ENCODE results near the gene ARHGEF10L.

- TF ChIP-seq, protein P1, sequence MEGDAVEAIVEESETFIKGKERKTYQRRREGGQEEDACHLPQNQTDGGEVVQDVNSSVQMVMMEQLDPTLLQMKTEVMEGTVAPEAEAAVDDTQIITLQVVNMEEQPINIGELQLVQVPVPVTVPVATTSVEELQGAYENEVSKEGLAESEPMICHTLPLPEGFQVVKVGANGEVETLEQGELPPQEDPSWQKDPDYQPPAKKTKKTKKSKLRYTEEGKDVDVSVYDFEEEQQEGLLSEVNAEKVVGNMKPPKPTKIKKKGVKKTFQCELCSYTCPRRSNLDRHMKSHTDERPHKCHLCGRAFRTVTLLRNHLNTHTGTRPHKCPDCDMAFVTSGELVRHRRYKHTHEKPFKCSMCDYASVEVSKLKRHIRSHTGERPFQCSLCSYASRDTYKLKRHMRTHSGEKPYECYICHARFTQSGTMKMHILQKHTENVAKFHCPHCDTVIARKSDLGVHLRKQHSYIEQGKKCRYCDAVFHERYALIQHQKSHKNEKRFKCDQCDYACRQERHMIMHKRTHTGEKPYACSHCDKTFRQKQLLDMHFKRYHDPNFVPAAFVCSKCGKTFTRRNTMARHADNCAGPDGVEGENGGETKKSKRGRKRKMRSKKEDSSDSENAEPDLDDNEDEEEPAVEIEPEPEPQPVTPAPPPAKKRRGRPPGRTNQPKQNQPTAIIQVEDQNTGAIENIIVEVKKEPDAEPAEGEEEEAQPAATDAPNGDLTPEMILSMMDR (IDR thresholded peaks at IDR 0.05): no peak
- TF ChIP-seq EZH2phosphoT487 (IDR thresholded peaks at IDR 0.05) (no peak), EZH2 (IDR thresholded peaks at IDR 0.05) (no peak)
These were observed 137.0 kb downstream of the ARHGEF10L start for GRCh38 chr1:17676387-17677060.

Measured in neural progenitor cell (in vitro differentiated cells).